Stimulated activated CD4-positive, alpha-beta T cell treated with anti-CD3 and anti-CD28 coated beads, Interleukin-15, amount 100 ng/mL, for 48 hours (primary cell): ENCODE results near the gene ASF1B.

Experiments used
- DNase-seq, 2 donors: peaks; one replicate each; pipeline ENCODE4 v3.0.0-alpha.2; 2020; ENCODE audit warnings: low read depth in 2 of 2

Gene ASF1B

DNA sequence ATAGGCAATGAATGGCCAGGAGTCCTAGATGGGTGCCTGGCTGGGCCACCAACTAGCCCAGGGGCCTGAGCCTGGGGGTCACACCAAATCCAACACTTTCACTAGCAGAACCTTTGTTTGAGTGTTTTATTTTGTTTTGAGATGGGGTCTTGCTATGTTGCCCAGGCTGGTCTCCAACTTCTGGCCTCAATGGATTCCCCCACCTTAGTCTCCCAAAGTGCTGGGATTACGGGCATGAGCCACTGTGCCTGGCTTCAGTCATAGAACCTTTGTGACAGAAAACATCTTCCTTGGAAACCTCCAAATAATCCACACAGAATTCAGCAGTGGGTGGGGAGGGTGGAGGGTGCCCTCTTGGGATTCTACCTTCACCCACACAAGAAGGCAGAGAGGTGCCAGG lies 24.9 kb downstream of the ASF1B start:
- DNase-seq: no peak

- DNase-seq: no peak
These were observed 25.7 kb downstream of the ASF1B start for GRCh38 chr19:14110650-14111049.

- no peak for DNase-seq
These were observed 28.6 kb downstream of the ASF1B start for GRCh38 chr19:14107581-14108461.

- no peak for DNase-seq
These were observed 29.5 kb downstream of the ASF1B start for GRCh38 chr19:14106840-14107239.

- DNase-seq: no peak
These were observed 30.7 kb downstream of the ASF1B start for GRCh38 chr19:14105680-14106079.

DNA sequence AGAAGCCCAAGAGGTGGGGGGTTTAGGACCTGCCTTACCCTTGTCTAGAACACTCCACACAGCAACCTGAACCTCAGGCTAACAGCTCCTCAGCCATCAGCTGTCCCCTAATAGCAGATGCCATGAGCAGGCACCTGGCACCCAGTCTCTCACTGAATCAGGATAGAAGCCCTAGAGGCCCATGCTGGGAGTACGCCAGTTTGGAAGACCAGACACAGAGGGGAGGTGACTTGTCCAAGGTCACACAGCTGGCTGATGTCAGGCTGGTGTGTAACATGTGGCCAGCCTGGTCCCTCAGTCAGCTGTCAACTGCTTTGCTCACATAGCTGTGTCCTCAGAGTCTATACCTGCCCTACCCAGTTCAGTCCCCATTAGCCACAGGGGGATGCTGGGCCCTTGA lies 33.1 kb downstream of the ASF1B start:
- DNase-seq: no peak

GRCh38 chr19:14102756-14103155 lies 33.6 kb downstream of the ASF1B start:
- no peak for DNase-seq

- no peak for DNase-seq
These were observed 34.2 kb downstream of the ASF1B start for GRCh38 chr19:14102102-14102696.

GRCh38 chr19:14101003-14101545 lies 35.3 kb downstream of the ASF1B start:
- DNase-seq: no peak

DNA sequence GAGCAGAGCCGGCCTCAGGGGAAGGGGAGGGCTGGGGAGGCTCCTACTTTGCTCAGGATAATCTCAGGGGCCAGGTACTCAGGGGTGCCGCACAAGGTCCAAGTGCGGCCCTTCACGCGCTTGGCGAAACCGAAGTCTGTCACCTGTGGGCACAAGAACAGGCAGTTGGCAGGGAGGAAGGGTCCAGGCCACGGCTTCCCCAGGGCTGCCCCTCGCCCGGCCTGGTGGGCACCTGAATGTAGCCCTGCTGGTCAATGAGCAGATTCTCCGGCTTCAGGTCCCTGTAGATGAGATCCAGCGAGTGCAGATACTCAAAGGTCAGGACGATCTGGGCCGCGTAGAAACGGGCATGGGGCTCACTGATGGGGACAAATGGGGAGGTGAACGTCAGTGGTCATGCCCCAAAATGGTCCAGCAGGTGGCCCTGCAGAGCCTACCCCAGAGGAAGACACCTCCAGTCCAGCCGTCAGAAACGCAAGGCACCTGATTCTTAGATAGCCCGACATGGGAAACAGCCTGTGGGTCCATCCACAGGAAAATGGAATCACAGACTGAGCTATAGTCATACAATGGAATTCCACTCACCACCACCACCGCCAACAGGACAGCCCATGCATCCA lies 38.7 kb downstream of the ASF1B start:
- no peak for DNase-seq

GRCh38 chr19:14096272-14096992 lies 40.0 kb downstream of the ASF1B start:
- no peak for DNase-seq

DNA sequence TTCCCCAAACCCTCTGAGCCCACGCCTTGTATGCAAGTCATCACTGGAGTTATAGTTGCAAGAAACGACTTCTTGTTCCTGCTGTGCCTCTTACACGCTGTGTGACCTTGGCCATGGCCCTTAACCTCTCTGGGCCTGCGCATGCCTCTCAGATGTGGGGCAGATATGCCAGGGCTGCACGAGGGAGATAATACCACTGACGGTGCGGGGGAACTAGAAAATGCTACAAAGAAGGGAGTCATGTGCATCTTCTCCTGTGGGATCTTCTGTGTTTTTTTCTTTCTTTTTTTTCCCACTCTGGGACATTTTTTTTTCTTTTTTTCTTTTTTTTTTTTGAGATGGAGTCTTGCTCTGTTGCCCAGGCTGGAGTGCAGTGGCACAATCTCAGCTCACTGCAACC lies 41.5 kb downstream of the ASF1B start:
- DNase-seq: no peak

DNA sequence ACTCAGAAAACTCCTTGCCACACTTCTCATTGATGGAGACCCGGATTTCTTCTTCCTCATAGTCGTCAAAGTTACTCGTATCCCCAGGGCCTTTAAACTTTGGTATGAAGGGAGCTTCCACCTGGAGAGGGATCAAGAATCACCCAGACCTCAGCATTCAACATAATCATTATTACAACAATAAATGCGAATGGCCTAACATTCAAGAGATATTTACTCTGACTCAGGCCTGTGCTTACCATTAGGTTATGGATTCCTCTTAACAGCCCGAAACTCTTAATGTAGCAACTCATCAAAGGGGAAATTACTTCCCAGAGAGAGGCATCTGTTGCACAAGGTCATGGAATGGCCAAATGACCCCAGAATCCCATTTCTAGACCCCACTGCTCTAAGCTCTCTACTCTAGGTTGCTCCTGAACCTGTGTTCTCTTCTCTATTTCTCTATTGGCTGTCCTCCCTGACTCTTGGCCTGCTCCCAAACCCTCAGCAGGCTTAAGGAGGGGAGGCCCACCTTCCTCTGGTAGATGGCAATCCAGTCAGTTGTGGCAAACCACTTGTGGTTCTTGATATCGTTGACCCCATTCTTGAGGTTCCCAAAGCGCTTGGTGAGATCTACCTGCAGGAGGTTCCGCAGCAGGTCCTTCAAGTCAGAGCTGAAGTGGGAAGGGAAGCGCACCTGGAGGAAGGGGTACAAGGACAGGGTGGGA lies 43.1 kb downstream of the ASF1B start:
- no peak for DNase-seq

DNA sequence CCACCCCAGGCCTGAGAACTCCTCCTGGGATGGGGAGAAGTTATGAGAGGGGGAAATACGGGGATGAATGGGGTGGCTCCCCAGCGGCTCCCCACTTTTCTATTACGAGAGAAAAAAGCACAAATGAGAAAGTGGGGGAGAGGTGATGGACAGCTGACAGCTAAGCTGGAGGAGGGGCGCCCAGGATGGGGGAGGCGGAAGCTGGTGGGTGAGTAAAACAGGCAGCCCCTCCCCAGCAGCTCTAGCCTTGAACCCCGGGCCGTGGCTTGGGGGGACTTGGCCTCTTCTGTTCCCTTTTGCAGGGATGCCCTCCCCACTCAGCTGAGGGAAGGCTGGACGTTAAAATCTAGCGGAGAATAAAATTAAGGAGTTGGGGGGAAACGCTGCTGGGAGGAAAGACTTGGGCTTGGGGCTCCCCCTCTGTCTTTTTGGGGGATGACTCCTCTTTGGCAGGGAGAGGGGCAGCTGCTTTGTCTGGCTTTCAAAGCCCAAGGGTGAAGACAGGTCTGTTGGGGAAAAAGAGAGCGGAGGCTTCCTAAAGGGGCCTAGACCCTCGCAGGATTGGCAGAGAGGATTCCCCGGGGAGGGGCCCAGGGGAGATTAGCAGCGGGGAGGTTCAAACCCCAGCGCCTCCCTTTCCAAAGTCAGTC lies 44.5 kb downstream of the ASF1B start:
- no peak for DNase-seq

DNA sequence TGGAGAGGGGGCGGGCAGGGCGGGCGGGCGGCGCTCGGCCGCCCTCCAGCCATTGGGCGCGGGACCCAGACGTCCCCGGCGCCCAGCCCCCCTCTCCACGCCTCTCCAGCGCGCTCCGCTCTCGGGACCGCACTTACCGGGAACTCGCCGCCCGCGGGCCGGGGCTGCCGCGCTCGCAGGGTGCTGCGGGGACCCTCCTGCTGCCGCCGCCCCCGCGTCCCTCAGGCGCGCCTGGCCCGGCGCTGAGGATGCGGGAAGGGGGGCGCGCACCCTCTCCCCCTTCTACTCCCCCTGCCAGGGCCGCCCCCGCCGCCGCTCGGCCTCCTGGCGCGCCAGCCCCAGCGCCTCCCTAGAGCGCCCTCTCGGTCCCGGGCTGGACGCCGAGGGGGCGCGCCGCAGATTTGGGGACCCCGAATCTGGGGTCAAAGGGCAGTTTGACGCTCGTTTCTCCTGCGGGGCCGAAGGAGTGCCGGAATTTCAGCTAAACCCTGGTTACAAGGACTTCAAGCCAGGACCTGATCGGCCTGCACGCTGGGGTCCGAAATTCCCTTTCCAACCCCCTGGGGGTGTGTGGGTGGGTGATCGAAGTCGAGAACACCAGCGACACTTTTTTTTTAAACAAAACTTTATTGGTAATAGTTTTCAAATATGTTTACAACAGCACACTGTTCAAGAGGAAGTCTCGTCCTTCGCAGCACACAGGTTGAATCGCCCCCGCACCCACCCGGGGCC lies 45.1 kb downstream of the ASF1B start:
- peak; percentile 37 to 70 for DNase-seq

DNA sequence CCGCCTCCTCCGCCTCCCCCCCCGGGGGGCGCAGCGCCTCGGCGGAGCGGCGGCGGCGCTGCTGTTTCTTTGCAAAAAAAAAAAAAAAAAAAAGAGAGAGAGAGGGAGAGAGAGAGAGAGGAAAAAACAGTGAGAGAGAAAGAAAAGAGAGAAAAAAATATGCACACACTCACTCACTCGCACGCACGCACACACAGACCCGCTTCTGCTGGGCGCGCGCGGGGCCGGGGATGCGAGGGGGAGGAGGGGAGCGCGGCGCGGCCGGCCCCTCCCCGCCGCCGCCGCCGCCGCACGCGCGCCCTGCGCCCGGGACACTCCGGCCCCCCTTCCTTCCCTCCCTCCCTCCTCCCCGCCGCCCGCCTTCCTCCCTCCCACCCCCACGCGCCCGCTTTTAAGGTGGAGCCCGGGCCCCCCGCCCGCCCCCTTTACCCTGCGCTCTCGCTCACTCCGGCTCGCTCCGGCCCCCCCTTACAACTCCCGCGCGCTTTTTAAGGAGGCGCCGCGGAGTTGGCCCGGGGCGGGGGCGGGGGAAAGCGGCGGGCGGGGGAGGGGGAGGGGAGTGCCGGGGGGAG lies 45.8 kb downstream of the ASF1B start, which contains the start of gene SAMD1:
TSS of gene SAMD1 (minus strand) at position 243 of the 572 bp plus-strand sequence.
- DNase-seq: peak; percentile 66 to 73

DNA sequence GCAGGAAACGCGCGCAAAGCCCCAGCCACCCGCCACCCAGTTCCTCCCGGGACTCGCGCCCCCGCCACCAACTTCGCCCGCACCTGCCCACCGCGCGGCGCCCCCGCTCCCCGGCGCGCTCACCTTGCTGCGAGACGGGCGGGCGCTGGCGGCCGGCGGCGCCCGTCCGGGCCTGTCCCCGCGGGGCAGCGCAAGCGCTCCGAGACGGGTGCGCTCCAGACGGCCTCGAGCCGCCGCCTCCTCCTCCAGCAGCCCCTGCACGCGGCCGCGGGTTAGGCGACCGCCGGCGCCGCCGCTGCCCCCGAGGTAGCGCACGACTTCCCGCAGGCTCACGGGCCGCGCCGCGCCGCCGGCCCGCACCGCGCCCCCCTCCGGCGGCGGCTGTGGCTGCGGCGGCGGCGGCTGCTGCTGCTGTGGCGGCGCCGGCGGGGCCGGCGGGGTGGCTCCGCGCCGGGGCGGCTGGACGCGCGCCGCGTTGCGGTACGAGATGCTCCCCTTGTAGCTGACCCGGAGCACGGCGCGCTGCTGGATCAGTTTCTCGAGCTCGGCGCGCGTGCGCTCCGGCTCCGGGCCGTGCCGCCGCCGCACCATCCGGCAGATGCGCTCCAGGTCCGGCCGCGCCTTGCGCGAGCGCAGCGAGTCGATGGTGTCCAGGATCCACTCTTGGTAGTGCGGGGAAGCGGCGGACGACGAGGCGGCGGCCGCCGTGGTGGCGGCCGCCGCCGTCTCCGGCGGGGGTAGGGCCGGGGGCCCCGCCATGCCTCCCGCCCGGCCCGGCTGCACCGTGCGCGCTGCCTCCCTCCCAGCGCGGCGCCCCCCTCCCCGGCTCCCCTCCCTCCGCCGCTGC lies 46.5 kb downstream of the ASF1B start:
- no peak for DNase-seq

- no peak for DNase-seq
These were observed 47.1 kb downstream of the ASF1B start for GRCh38 chr19:14089412-14089661.
